Fibroblast of lung (primary cell): ENCODE data around the gene SPATA2.

ENCODE experiments used
- EZH2 ChIP-seq: IDR thresholded peaks from 2 replicates; pipeline ENCODE4 v1.5.1; 2012; ENCODE audit warnings: low read length, control low read depth, mild to moderate bottlenecking; ENCODE audit errors: missing control alignments
- TF ChIP-seq, protein P1 (sequence below), 2 donors: IDR thresholded peaks in 1 of 2; conservative IDR thresholded peaks in 1 of 2; 1 replicate in 1 of 2; 2 replicates in 1 of 2; pipeline ENCODE4 v1.5.1; 2011 to 2012; ENCODE audit warnings: low read length in 2 of 2, control low read depth in 1 of 2, inconsistent platforms in 1 of 2, low read depth in 1 of 2, mild to moderate bottlenecking in 1 of 2

DNA sequence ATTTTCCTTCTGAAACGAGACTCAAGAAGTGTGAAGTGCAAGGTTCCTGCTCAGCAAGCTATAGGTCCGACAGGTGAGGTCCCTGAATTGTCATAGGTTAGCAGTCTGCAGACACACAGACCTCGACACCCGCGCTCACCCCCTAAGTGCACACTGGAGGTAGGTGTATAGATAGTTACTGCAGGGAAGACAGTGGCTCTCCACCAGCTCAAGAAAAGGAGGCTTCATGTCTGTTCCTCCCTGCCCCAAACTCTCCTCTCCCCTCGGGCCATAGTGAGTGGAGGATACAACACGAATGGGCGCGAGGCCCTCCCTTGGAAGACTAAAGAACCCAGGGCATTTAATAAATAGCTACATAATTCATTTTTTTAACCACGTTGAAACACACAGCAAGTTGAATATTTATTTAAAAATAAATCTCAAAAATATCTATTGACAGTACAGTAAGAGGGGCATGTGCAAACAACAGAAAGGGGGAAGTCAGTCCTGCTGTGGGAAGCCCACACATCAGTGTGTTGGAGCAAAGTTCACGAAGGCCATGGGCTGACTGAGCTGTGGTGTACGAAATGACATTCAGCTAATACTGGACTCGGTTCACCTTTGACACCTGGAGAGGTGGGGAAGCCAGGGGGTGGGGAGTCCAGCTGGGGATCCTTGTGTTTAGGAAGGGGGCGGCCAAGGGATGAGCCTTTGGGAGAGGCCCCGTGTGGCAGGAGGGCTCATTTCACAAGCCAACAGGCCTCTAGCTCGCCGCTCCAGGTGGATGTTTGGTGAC lies 10.7 kb downstream of the SPATA2 start:
- TF ChIP-seq, protein P1, sequence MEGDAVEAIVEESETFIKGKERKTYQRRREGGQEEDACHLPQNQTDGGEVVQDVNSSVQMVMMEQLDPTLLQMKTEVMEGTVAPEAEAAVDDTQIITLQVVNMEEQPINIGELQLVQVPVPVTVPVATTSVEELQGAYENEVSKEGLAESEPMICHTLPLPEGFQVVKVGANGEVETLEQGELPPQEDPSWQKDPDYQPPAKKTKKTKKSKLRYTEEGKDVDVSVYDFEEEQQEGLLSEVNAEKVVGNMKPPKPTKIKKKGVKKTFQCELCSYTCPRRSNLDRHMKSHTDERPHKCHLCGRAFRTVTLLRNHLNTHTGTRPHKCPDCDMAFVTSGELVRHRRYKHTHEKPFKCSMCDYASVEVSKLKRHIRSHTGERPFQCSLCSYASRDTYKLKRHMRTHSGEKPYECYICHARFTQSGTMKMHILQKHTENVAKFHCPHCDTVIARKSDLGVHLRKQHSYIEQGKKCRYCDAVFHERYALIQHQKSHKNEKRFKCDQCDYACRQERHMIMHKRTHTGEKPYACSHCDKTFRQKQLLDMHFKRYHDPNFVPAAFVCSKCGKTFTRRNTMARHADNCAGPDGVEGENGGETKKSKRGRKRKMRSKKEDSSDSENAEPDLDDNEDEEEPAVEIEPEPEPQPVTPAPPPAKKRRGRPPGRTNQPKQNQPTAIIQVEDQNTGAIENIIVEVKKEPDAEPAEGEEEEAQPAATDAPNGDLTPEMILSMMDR (conservative IDR thresholded peaks at IDR 0.05 in 1 of 2, IDR thresholded peaks at IDR 0.05 in 1 of 2; ENCODE audit: low read depth in 1 of 2, low read length in 2 of 2), result no peak
- no peak for TF ChIP-seq EZH2
